ENCODE measurements around the gene DMRT3. TPM values are rescaled to one million over a fixed set of nuclear protein-coding genes. Genes with fewer than 3 reads are reported as not detected.
A peak's percentile ranks its signal among the peaks of the same experiment; 100 is the strongest.

The DMRT3 gene, protein sequence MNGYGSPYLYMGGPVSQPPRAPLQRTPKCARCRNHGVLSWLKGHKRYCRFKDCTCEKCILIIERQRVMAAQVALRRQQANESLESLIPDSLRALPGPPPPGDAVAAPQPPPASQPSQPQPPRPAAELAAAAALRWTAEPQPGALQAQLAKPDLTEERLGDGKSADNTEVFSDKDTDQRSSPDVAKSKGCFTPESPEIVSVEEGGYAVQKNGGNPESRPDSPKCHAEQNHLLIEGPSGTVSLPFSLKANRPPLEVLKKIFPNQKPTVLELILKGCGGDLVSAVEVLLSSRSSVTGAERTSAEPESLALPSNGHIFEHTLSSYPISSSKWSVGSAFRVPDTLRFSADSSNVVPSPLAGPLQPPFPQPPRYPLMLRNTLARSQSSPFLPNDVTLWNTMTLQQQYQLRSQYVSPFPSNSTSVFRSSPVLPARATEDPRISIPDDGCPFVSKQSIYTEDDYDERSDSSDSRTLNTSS
- not detected for polyA plus RNA-seq (2012; ENCODE audit: insufficient read depth, insufficient read length)

DNA sequence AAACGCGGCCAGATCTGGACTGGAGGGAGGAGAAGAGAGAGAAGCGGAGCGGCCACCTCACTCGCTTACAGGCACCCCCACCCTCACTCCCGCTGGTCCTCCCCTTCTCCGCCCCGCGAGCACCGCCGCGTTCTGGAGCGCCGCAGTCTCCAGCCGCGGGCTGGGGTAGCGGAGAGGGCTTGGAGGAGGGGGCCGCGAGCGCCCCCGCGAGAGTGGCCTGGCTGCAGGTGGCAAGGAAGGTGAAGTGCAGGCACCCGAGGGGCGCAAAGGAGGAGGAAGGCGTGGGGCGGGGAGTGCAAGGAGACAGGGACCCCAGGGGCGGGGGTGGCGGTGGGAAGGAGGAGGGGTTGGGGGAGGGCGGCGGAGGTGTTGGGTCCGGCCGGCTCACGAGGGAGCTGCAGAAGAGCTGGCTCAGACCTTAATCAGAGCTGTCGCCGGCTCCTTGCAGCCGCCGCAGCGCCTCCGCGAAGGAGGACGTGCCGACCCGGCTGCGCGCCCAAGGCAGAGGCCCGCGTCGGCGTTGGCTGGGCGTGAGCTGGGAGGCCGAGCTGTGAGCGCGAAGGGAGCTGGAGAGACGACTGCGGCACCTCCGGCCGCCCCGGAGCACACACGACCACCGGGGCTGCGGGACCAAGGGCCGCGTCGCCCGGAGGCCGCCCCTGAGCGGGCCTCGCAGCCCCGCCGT lies at the start of gene DMRT3:
Gene DMRT3 (plus strand): TSS at position 398 of the 685 bp plus-strand sequence. CDS start 347 bp downstream, outside the sequence.
- H3K4me3 ChIP-seq (ENCODE audit: low read length), result no peak within 1 kb of the TSS
- no peak for DNase-seq (ENCODE audit: low read depth, low spot score)

DNA sequence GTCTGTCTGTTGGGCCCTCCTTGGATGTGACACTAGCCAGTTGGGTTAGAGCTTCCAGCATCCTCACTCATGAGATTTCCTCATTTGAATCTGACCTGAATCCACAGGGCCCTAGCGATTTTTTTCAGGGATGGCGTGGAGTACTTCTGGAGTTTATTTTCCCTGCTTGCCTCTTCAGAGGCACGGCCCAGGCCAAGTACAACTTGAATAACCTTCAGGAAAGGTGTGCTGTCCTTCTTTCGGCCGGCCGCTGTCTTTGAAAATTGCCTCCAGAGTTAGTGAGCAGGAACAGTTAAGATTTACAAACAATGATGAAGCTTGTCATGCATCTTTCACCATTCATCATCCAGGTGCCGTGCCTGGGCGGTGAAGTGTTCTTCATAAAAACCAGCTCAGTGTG lies 49.5 kb upstream of the DMRT3 start:
- no peak overlapping the region for H3K4me3 ChIP-seq (ENCODE audit: low read length)
- no peak for DNase-seq (ENCODE audit: low read depth, low spot score)

DNA sequence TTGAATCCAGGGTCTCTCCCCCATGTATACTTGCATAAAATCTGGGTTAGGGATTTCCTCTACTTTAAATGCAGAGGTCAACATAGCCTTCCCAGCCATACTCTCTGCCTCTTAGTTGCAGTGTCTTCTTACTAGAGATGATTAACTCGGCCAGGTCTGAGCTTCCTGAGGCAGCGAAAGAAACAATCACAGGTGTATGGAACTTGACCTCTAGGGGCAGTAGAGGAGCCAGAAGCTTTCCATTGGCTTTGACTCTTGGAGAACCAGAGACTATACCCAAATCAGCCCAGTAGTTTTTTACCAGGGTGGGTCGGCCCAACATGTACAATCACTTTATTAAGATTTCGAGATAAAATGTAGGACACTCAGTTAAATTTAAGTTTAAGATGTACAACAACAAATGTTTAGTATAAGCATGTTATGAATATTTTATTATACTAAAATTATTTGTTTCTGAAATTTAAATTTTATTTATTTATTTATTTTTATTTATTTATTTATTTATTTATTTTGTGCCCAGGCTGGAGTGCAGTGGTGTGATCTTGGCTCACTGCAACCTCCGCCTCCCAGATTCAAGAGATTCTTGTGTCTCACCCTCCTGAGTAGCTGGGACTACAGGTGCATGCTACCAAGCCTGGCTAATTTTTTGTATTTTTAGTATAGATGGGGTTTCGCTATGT lies 48.0 kb upstream of the DMRT3 start:
- DNase-seq (ENCODE audit: low read depth, low spot score), result peak; percentile 23
- no peak overlapping the region for H3K4me3 ChIP-seq (ENCODE audit: low read length)

DNA sequence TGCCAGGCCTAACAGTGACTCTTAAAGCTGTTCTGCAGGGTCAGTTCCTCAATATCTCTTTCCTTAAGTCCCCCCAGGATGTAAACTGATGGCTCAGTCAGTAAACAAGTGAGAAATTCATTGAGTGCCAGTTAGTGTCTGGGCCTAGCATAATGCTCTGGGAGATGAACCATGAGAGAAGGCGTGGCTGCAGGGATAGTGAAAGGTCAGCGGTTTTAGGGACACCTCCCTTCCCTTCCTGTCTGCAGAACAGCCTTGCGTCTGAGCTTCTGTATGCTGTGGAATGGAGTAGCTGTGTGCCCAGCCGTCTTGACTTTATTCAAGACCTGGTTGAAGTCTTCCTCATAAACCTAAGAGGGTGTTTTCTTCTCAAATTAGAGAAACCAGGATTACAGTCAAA lies 46.7 kb upstream of the DMRT3 start:
- no peak for DNase-seq (ENCODE audit: low read depth, low spot score)
- no peak overlapping the region for H3K4me3 ChIP-seq (ENCODE audit: low read length)

DNA sequence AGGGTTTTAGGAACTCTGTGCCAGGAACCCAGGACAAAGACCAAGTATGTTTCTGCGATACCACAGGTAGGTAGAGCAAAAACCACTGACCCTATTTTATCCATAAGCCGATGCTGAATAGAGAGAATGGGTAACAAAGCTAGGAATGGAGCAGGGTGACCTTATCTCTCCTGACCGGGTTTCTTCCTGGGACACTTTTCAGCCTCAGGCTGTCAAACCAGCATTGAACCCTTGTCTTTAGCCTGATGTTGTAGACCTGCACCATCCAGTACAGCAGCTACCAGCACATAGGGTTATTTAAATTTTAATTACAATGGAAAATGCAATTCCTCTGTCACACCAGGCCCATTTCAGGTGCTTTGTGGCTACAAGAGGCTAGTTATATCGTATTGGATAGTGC lies 43.1 kb upstream of the DMRT3 start:
- H3K4me3 ChIP-seq (ENCODE audit: low read length), result no peak overlapping the region
- no peak for DNase-seq (ENCODE audit: low read depth, low spot score)

DNA sequence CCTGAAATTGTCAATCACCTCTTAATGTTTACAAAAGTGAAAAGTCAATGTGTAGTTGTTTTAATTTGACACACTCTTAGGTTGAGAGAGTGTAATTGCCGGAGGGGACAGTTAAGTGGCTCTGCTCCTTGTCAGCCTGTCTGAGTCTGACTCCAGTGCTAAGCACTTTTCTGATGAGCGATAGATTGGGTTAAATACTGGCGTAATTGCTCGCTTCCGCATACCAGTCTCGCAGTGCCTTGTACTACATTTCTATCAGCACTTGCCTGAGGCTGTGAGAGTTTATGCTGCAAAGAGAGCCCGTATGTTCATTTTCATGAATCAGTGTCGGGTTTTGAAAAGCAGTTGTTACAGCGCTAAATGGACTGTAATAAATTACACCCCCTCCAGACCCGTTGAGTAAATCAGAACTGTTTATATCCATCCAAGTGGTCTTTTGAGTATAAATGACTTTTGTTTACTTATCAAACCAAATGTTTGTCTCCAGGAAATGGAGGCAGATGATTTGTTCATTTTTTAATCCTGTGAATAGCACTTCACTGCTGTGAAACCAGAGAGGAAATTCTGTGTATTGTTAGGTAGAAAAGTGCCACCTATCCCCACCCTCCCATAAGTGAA lies 41.0 kb upstream of the DMRT3 start:
- H3K4me3 ChIP-seq (ENCODE audit: low read length), result no peak overlapping the region
- no peak for DNase-seq (ENCODE audit: low read depth, low spot score)

DNA sequence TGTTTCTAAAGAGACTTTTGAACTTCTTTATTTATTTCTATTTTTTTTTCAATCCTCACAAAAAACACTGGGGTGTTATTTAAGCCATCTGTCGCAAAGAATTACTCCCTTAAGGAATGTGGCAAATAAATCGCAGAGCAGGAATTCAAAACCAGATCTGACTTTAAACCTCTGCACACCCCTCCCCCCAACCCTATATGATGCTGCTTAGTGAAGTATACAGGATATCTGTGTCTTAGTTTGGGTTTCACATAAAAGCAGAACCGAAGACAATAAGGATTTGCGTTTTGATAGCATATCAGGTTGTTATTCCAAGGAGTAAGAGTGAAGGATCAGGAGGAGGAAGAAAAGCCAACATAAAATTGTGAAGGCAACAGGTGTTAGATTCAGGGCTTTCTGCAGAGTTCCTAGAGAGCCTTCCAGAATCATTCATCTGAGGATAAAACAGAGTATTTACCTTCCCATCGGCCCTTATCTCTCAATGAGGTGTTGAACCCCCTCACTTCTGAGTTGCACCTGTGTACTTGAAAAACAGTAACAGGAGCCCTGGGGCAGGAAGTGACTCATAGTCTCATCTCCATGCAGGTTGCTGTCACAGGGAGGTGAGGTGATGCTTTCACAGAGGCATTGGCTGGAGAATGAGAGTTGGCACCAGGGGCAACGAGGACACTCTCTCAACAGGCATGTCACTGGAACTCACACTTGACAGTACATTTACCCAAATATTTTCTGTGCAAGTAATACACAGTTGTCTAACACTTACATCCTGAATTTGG lies 33.5 kb upstream of the DMRT3 start:
- no peak overlapping the region for H3K4me3 ChIP-seq (ENCODE audit: low read length)
- DNase-seq (ENCODE audit: low read depth, low spot score), result no peak

DNA sequence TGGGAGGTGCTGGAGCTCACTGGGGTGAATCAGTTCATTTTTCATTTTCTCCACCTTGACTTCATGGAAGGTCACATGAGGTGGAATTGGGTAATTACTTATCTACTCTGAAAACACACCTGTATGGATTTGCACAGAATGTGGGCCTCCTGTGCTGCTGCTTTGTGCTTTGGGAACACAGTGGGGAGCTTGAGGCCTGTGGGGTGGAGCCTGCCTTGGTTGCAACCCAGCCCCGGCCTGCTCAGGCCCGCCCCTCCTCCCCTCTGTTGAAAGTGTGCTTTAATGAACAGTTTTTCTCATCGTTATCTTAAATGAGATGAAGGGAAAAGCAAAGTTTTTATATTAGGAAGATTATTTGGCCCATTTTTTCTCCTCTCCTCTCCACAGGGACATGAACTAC lies 28.5 kb upstream of the DMRT3 start:
- no peak overlapping the region for H3K4me3 ChIP-seq (ENCODE audit: low read length)
- DNase-seq (ENCODE audit: low read depth, low spot score), result no peak

DNA sequence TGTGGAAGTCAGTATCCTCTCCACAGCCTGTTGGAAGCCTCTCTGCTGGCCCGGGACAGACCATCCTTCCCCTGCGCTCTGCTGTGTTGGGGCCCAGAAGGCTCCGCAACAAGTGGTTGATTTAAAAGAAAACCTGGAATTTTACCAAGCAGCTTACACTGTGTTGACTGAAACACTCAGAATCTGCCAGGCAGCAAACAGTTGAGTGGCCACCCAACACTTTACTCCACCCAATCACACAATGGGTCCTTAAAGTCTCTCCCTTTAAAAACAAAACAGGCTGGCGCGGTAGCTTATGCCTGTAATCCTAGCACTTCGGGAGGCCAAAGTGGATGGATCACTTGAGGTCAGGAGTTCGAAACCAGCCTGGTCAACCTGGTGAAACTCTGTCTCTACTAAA lies 28.0 kb upstream of the DMRT3 start:
- no peak for DNase-seq (ENCODE audit: low read depth, low spot score)
- no peak overlapping the region for H3K4me3 ChIP-seq (ENCODE audit: low read length)

DNA sequence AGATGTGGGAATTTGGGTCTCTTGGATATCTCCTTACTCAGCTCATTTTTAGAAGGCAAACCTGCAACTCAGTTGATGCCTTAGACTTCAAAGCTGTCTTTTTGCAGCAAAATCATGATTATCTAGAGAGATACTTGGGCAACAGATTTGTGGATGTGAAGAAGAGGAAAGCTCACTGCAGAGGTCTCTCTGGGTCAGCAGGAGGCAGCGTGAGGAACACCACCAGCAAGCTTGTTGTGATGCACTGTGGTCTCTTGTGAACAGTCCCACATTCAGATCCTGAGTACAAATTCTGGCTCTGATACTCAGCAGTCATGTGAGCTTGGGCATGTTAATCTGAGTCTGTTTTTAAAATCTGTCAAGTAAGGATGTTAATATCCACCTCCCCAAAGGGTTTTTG lies 26.3 kb upstream of the DMRT3 start:
- H3K4me3 ChIP-seq (ENCODE audit: low read length), result no peak overlapping the region
- DNase-seq (ENCODE audit: low read depth, low spot score), result no peak

DNA sequence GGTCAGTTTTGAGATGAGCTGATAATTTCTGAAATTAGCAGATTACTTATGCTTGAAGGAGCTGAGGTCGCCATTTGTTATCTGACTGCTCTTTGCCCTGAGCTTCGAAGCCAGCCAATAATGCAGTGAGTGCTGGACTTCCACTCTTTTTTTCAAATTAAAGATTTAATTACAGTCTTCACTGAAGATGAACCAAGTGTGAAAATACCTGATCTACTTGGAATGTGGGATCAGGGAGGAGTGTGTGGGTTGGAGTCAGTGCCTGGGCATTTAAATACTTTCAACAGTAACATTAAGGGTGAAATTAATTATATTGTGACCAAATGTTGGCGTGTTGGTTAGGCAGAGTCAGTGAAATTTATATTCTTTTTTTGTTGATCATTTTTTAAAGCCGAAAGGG lies 23.9 kb upstream of the DMRT3 start:
- H3K4me3 ChIP-seq (ENCODE audit: low read length), result no peak overlapping the region
- DNase-seq (ENCODE audit: low read depth, low spot score), result no peak

DNA sequence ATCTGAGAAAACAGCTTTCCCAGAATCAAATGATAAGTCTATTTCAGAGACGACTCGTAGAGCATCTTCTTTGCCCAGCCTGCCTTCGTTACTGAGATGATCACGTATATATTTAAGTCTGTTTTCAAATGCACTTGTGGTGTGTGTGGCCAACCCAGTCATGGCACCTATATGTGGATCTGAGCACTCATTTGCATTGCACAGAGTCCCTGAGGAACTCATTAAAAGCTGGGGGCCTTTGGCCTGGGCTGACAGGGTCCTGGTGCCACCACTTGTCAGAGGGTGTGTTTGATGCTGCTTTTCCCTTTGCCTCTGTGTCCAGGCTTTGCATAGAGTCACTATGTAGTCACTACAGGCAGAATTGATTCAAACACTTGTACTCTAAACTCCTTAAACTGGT lies 17.4 kb upstream of the DMRT3 start:
- H3K4me3 ChIP-seq (ENCODE audit: low read length), result no peak overlapping the region
- DNase-seq (ENCODE audit: low read depth, low spot score), result no peak

DNA sequence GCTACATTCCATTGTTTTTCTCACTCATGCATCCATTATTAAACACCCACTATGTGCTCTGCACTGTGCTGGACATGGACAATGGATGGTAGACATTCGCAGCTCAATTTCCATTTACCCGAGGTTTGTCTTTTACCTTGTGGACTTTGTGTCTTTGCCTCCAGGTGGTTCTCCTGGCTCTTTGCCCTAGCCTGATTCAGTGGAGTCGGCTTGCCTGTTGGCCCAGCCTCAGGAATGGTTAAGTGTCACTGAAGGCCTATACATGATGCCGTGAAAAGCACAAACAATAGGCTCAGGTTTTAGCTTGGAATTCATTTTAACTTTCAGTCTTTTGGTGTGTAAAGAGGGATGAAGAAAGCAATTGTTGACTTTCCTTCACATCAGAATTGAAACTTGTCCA lies 16.5 kb upstream of the DMRT3 start:
- no peak for DNase-seq (ENCODE audit: low read depth, low spot score)
- no peak overlapping the region for H3K4me3 ChIP-seq (ENCODE audit: low read length)

DNA sequence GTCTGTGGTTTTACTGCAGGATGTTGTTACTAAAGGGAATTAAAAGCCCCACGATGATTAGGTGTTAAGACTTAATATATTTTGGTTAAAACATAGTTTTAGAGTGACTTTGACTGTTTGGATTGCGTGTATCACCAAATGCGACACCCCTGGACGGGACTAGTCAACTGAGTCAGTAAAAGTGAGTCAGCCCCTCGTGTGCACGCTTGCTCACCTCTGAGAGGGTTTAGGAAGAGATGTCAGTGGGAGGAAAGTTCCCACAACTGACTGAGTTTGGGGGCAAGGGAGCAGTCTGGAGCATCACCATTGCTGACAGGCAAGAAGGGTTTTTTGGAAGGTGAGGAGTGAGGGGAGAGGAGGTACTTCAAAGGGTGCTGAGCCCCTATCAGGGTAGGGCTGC lies 14.4 kb upstream of the DMRT3 start:
- no peak for DNase-seq (ENCODE audit: low read depth, low spot score)
- H3K4me3 ChIP-seq (ENCODE audit: low read length), result no peak overlapping the region

DNA sequence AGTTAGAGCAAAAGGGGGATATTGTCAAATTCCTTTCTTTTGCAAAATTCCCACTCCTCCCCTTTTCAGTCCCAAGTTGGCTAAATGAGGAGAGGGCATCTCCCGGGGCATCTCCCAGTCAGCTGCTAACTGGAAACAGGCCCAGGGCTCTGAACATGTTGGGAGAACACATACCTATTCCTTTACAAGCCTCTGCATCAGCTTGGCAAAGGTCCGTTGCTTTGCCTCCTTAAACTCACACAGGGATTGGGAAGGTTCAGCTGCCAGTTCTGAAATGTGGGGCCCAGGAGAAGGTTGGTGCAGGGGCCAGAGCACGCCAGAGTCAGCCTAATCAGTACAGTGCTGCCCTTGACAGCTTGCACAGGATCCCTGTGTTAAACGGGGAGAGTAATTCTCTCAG lies 11.0 kb upstream of the DMRT3 start:
- no peak for DNase-seq (ENCODE audit: low read depth, low spot score)
- no peak overlapping the region for H3K4me3 ChIP-seq (ENCODE audit: low read length)

DNA sequence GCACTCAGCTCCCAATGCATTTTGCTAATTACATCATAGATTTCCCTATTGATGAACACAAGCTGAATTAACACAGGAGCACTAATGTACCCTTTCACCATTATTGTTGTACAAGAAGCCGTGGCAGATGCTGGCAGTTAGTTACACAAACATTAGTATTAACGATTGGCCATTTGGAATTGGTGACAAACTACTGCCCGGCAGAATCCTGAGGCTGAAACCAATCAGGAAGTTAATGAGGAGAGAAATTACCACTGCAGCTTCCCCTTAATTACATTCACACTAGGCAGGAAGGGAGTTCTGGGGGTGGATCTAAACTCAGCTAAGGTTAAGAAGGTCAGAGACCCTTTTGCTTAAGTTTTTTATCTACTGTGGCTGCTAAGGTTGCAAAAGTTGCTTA lies 9.6 kb upstream of the DMRT3 start:
- no peak for DNase-seq (ENCODE audit: low read depth, low spot score)
- no peak overlapping the region for H3K4me3 ChIP-seq (ENCODE audit: low read length)

DNA sequence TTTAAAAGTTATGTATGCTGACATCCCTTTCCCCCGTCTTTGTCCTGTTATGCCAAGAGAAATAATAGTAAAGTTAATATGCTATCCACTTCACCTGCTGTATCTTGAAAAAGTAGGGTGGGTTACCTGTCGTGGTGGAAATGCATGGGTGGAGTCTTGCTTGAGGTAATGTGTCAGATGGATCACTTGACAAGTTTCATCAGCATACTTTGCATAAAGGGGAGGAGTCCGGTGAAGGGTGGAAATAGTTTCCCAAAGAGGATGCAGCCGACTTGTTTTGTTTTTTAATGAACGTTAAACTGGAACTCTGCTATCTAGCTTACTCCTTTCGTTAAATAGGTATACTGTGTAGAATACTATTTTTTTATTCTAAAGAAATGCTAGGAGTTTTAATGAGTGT lies 9.0 kb upstream of the DMRT3 start:
- no peak overlapping the region for H3K4me3 ChIP-seq (ENCODE audit: low read length)
- DNase-seq (ENCODE audit: low read depth, low spot score), result no peak

DNA sequence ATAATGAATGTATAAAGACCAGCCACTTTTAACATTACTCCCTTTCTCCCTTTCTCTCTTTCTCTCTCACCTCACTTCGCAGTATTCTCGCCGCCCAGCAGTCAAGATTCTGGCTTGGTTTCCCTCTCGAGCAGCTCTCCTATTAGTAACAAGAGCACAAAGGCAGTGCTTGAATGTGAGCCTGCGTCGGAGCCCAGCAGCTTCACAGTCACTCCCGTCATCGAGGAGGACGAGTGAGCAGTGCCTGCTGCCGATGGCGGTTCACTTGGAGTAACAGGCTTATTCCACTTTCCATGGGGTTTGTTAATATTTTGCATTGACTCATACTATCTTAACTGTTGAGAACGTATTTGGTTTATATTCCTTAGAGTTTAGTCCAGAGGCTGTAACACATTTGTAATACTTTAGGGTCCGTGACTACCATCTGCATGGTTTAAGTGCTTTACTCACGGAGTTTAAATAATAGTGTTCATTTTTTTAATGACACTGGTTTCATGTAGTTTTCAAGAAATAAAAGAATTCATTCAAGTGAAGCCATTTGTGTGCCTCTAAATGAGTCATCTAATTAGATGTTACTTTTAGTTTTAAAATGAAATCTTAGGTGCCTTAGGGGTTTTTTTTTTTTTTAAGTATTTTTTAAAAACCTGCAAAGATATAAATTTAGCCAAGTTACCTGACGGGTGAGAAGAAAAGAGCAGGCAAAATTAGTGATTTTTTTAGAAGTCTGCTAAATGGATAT lies 8.4 kb upstream of the DMRT3 start:
- H3K4me3 ChIP-seq (ENCODE audit: low read length), result no peak overlapping the region
- DNase-seq (ENCODE audit: low read depth, low spot score), result no peak
